GM23248 (cell line): Measurements from ENCODE around the gene NUB1. TPM values are rescaled to one million over a fixed set of nuclear protein-coding genes. Genes with fewer than 3 reads are reported as not detected.

Experiments used
- DNase-seq: peaks from one replicate; pipeline ENCODE4 v3.0.0-alpha.2; 2015
- H2AFZ ChIP-seq: fragments of 200-600 bp; sonication (generic); 2 replicates; pipeline ENCODE4 v1.6.1; 2016; ENCODE audit warnings: antibody characterized with exemption
- H3F3A ChIP-seq: fragments of 200-600 bp; sonication (generic); 2 replicates; pipeline ENCODE4 v1.6.1; 2016; ENCODE audit warnings: mild to moderate bottlenecking, antibody characterized with exemption, mixed run types; ENCODE audit not compliant: insufficient read depth
- H3K27ac ChIP-seq: fragments of 200-600 bp; sonication (generic); 2 replicates; pipeline ENCODE4 v1.5.1; 2016; ENCODE audit warnings: mild to moderate bottlenecking
- H3K27me3 ChIP-seq: fragments of 200-600 bp; sonication (generic); replicated peaks from 2 replicates; pipeline ENCODE4 v1.6.1; 2016; ENCODE audit warnings: mild to moderate bottlenecking; ENCODE audit not compliant: insufficient read depth
- H3K36me3 ChIP-seq: fragments of 200-600 bp; sonication (generic); 2 replicates; pipeline ENCODE4 v1.6.1; 2016; ENCODE audit warnings: low read depth, mild to moderate bottlenecking
- H3K4me1 ChIP-seq: fragments of 200-600 bp; sonication (generic); 2 replicates; pipeline ENCODE4 v1.6.1; 2016; ENCODE audit warnings: mild to moderate bottlenecking; ENCODE audit not compliant: insufficient read depth
- H3K4me2 ChIP-seq: fragments of 200-600 bp; sonication (generic); one replicate; pipeline ENCODE4 v1.6.1; 2016; ENCODE audit warnings: mild to moderate bottlenecking; ENCODE audit not compliant: unreplicated experiment
- H3K4me3 ChIP-seq: fragments of 200-600 bp; sonication (generic); 2 replicates; pipeline ENCODE4 v1.5.1; 2016; ENCODE audit warnings: mild to moderate bottlenecking
- H3K79me2 ChIP-seq: fragments of 200-600 bp; sonication (generic); 2 replicates; pipeline ENCODE4 v1.6.1; 2016; ENCODE audit warnings: mild to moderate bottlenecking; ENCODE audit not compliant: insufficient read depth
- H3K9ac ChIP-seq: fragments of 200-600 bp; sonication (generic); 2 replicates; pipeline ENCODE4 v1.6.1; 2016; ENCODE audit warnings: mild to moderate bottlenecking
- H3K9me2 ChIP-seq: fragments of 200-600 bp; sonication (generic); 2 replicates; pipeline ENCODE4 v1.6.1; 2016; ENCODE audit warnings: mixed run types, mild to moderate bottlenecking, moderate library complexity; ENCODE audit not compliant: insufficient read depth
- H3K9me3 ChIP-seq: fragments of 200-600 bp; sonication (generic); one replicate; pipeline ENCODE4 v1.6.1; 2017; ENCODE audit warnings: low read depth
- H4K20me1 ChIP-seq: fragments of 200-600 bp; sonication (generic); 2 replicates; pipeline ENCODE4 v1.6.0; 2016; ENCODE audit not compliant: insufficient read depth
- EZH2 ChIP-seq: fragments of 200-600 bp; sonication (generic); IDR thresholded peaks from 2 replicates; pipeline ENCODE4 v1.6.1; 2018; ENCODE audit warnings: antibody characterized with exemption, mild to moderate bottlenecking; ENCODE audit not compliant: insufficient read depth, poor library complexity, severe bottlenecking
- EZH2phosphoT487 ChIP-seq: fragments of 200-600 bp; sonication (generic); IDR thresholded peaks from 2 replicates; pipeline ENCODE4 v1.6.1; 2018; ENCODE audit warnings: antibody characterized with exemption, moderate library complexity, mild to moderate bottlenecking, low read depth; ENCODE audit not compliant: insufficient read depth
- WGBS, 2 experiments: methylation state at CpG; one replicate each; pipeline ENCODE4 v1.1.6; 2015 to 2017; ENCODE audit warnings: low lambda C conversion rate in 2 of 2, low coverage in 1 of 2; ENCODE audit errors: missing lambda C conversion rate in 2 of 2; 5-methylcytosine and 5-hydroxymethylcytosine counted together
- in situ Hi-C: fragments of 300-500 bp; cut with MboI; formaldehyde crosslinking; loops from 2 replicates; pipeline ENCODE4 v1.15.0; 2020
- polyA plus RNA-seq: library from polyadenylated mRNA; unstranded; fragments of >200 nt; fragmentation: Nextera tagmentation; extraction: Ambion mirVana; gene quantifications from 2 replicates; pipeline ENCODE4 v1.2.1, GENCODE V29; 2016
- total RNA-seq: library from RNA; depleted of rRNA; stranded (reverse); fragments of >200 nt; shearing (Covaris generic); gene quantifications from 2 replicates; pipeline ENCODE4 v1.2.3, GENCODE V29; 2014

The NUB1 gene
- total and polyA plus RNA-seq, 2 experiments from 2014 or later = 43.4 to 48.0 TPM

DNA sequence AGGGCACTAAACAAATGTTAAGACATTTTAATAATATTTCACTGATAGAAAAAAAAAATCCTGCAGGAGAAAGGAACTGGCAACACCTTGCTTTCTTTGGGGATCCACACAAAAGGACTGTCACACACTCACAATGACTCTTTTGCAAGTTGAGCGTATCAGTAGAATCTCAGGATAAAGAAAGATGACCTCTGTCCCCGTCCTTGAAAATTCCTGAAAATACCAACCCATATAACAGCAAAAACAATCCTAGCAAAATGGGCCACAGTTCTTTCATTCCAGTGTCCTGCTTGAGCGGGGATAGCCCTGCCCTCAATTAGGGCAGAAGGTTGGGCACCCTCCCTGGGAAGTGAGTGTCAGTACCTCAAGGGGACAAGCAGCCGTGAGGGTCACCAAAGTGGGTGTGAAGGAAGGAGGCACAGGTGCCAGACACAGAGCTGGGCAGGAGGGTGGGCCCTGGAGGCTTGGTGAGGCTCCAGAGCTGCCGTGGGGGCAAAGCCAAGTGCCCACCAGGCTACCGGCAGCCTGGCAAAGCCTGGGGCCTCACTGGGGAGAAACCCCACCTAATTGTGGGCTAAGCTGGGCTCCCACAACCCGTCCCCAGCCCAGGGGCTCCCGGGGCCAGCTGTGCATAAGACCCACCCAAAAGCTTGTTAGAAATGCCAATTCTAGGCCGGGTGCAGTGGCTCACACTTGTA, 65.4 kb downstream of the NUB1 start:
- Histone ChIP-seq H3K4me3 (no peak overlapping the region), H3K9ac (no peak overlapping the region), H3K4me2 (no peak overlapping the region), H3K4me1 (peaks cover 8% of the 10 kb centered on the region), H3K9me3 (no peaks in the 10 kb centered on the region), H3K27me3 (peaks cover 41% of the 10 kb centered on the region; the same call in 1 of the 2 replicates), H3F3A (no peaks in the 10 kb centered on the region), H2AFZ (no peak overlapping the region), H4K20me1 (no peaks in the 10 kb centered on the region), H3K9me2 (no peaks in the 10 kb centered on the region), H3K79me2 (no peaks in the 10 kb centered on the region), H3K36me3 (no peaks in the 10 kb centered on the region), H3K27ac (no peak overlapping the region)
- in situ Hi-C loops = no loop called here
- no peak for DNase-seq
- TF ChIP-seq EZH2phosphoT487 (no peak), EZH2 (no peak)
- 61 to 72% methylated on average over 7 to 9 of the region's 9 CpGs for WGBS, 2 experiments

DNA sequence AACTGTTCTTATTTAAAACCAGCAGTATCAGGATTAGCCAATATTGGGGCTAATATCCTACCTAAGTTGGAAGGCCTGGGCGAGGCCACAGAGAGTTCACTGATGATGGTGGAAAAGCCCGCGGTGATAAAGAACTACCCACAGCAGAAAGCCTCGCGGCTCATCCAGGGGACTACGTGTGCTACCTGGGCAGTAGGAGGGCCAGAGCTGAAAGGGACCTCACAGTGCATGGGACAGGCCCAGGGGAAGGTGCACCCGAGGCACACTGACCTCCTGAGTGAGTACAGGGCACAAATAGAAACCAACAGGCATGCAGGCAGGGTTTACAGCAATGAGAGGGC, 66.9 kb downstream of the NUB1 start:
- Histone ChIP-seq H3K9ac (no peak overlapping the region), H3K9me2 (no peaks in the 10 kb centered on the region), H3K27ac (no peak overlapping the region), H3K9me3 (no peaks in the 10 kb centered on the region), H3K4me3 (no peak overlapping the region), H3K4me2 (no peak overlapping the region), H3K4me1 (peaks cover 8% of the 10 kb centered on the region), H3F3A (no peaks in the 10 kb centered on the region), H4K20me1 (no peaks in the 10 kb centered on the region), H2AFZ (no peak overlapping the region), H3K36me3 (no peaks in the 10 kb centered on the region), H3K79me2 (no peaks in the 10 kb centered on the region), H3K27me3 (peaks cover 48% of the 10 kb centered on the region; the same call in 1 of the 2 replicates)
- no peak for TF ChIP-seq EZH2phosphoT487
- DNase-seq = no peak
- 85 to 88% methylated on average over 7 of the region's 7 CpGs for WGBS, 2 experiments
- in situ Hi-C loops = no loop called here

DNA sequence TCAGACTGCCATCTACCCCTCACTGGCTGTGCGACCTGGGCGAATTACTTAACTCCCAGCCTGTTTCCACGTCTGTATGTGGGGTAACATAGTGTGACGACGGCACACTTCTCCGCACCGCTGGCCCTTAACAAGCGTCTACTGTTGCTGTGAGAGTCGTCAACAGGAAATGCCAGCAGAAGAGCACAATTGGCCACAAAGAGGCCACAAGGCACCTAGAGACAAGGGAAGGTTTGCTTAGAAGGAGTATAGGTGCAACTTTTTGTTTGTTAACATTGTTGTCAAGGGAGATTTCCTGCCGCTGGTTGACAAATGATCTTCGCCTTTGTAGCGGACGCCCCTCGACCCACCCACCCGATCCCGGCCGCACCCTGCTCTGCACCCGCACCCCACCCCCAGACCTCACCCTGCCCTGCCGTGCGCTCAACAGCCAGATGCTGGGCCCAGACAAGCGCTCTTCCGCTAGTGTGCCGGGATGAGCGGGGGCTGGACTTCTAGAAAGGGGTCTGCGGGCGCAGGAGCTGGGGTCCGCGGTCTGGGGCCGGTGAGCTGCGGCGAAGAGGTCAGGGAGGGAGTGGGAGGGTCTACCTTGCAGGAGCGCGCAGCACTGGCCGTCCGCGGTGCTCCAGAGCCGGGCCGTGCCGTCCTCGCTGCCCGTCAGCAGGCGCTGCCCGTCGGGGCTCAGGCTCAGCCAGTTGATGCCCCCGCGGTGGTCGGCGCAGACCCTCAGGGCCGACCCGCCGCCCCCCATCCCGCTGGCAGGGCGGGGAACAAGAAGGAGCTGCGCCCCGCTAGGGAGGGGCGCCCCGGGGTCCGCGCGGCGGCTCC, 67.4 kb downstream of the NUB1 start:
- peaks cover 54% of the 10 kb centered on the region; the same call in 1 of the 2 replicates for H3K27me3 ChIP-seq
- no peak overlapping the region for H3K4me2 ChIP-seq
- no peaks in the 10 kb centered on the region for H3K79me2 ChIP-seq
- in situ Hi-C loops = no loop called here
- H4K20me1 ChIP-seq = no peaks in the 10 kb centered on the region
- no peaks in the 10 kb centered on the region for H3K36me3 ChIP-seq
- H3K9ac ChIP-seq = no peak overlapping the region
- H3K9me3 ChIP-seq = no peaks in the 10 kb centered on the region
- H3K4me3 ChIP-seq = no peak overlapping the region
- no peak for DNase-seq
- no peak overlapping the region for H2AFZ ChIP-seq
- H3F3A ChIP-seq = no peaks in the 10 kb centered on the region
- H3K27ac ChIP-seq = no peak overlapping the region
- TF ChIP-seq EZH2 (no peak), EZH2phosphoT487 (no peak)
- no peaks in the 10 kb centered on the region for H3K9me2 ChIP-seq
- 34% methylated on average over 31 to 35 of the region's 61 CpGs for WGBS, 2 experiments
- peaks cover 5% of the 10 kb centered on the region for H3K4me1 ChIP-seq

DNA sequence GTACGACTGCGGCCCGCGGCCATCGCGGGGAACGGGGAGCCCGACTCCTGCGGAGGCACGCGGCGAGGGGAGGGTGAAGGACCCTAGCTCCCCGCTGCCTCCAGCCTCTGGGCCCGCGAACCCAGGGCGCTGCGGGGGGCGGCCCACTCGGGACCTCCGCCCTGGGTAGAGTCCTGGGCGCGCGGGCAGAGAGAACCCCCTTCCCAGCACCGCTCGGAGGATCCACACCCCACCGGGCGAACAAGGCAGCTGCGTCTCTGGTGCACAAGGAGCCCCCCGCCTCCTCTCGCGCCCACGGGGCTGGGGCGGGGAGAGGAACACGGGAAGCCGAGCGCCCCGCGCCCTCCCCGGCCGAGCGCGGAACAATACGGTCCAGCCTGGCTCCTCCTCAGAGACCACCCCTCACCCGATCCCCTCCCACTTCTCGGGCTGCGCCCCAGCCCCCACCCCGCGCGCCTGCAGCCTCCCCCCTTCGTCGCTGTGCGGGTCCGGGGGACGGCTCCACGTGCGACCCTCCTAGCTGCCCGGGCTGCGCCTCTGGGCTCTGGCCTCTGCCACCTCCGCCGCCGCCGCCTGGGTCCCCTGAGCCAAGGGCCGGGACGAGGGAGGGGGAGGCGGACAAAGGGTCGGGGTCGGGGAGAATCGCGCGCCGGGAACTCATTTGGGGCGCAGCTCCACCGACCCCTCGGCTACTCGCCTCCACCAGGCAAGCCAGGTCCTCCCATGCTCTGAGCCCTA, 68.2 kb downstream of the NUB1 start, which contains the start of gene WDR86:
Gene WDR86, minus strand, starts transcription at position 372 of the 738 bp plus-strand sequence. CDS start 449 bp downstream, outside the sequence.
- H2AFZ ChIP-seq = no peak within 1 kb of the TSS
- 4% methylated on average over 20 to 36 of the region's 75 CpGs for WGBS, 2 experiments

More for the DNA sequence above, 68.2 kb downstream of the NUB1 start, which contains the start of gene WDR86:
- Histone ChIP-seq H3K36me3 (no peaks in the 10 kb centered on the region), H3K9me2 (no peaks in the 10 kb centered on the region), H3K4me3 (no peak within 1 kb of the TSS), H3K27me3 (peaks cover 62% of the 10 kb centered on the region), H3K79me2 (no peaks in the 10 kb centered on the region), H3K4me2 (no peak within 1 kb of the TSS), H3F3A (no peaks in the 10 kb centered on the region), H4K20me1 (no peaks in the 10 kb centered on the region), H3K27ac (no peak within 1 kb of the TSS), H3K9me3 (no peaks in the 10 kb centered on the region), H3K9ac (no peak within 1 kb of the TSS), H3K4me1 (no peaks in the 10 kb centered on the region)
- DNase-seq = no peak
- in situ Hi-C loops = no loop called here
- TF ChIP-seq EZH2 (peak; percentile 54), EZH2phosphoT487 (0 out of 2 replicates have a peak, but pooled peaks have one; percentile 44)
